ENCODE measurements around the gene ANAPC5. TPM values are rescaled to one million over a fixed set of nuclear protein-coding genes. Genes with fewer than 3 reads are reported as not detected.

The ANAPC5 gene
- total RNA-seq, 1 donor from 2014 or later, result 58.8 TPM

- no peaks in the 10 kb centered on the region for H3K9me3 ChIP-seq
- DNase-seq (ENCODE audit: low spot score in 2 of 2), result no peak
- H3K4me1 ChIP-seq, result no peaks in the 10 kb centered on the region
- H3K27me3 ChIP-seq, result no peaks in the 10 kb centered on the region
- no peak overlapping the region for H3K27ac ChIP-seq
- intact Hi-C loops (cut with DNase I), result no loop called here
- no peak overlapping the region for H3K4me3 ChIP-seq
- no peak for TF ChIP-seq CTCF (IDR thresholded peaks at IDR 0.05)
- peaks cover 81 to 90% of the 10 kb centered on the region in 2 donors for H3K36me3 ChIP-seq
Observed at GRCh38 chr12:121331248-121331647, 21.0 kb downstream of the ANAPC5 start.

- Histone ChIP-seq H3K9me3 (no peaks in the 10 kb centered on the region), H3K36me3 (peaks cover 84 to 91% of the 10 kb centered on the region in 2 donors), H3K27ac (no peak overlapping the region), H3K4me1 (no peaks in the 10 kb centered on the region), H3K27me3 (no peaks in the 10 kb centered on the region), H3K4me3 (no peak overlapping the region)
- no peak for DNase-seq (ENCODE audit: low spot score in 2 of 2)
- intact Hi-C loops (cut with DNase I), result no loop called here
- no peak for TF ChIP-seq CTCF (IDR thresholded peaks at IDR 0.05)
Observed at GRCh38 chr12:121330692-121331091, 21.5 kb downstream of the ANAPC5 start.

GRCh38 chr12:121330195-121330594, 22.0 kb downstream of the ANAPC5 start:
- Histone ChIP-seq H3K4me1 (no peaks in the 10 kb centered on the region), H3K4me3 (no peak overlapping the region), H3K27me3 (no peaks in the 10 kb centered on the region), H3K9me3 (no peaks in the 10 kb centered on the region), H3K36me3 (peaks cover 79 to 87% of the 10 kb centered on the region in 2 donors), H3K27ac (no peak overlapping the region)
- TF ChIP-seq CTCF (IDR thresholded peaks at IDR 0.05), result no peak
- intact Hi-C loops (cut with DNase I), result no loop called here
- DNase-seq (ENCODE audit: low spot score in 2 of 2), result no peak

GRCh38 chr12:121328620-121329019, 23.6 kb downstream of the ANAPC5 start:
- H3K4me1 ChIP-seq, result no peaks in the 10 kb centered on the region
- intact Hi-C loops (cut with DNase I), result no loop called here
- DNase-seq (ENCODE audit: low spot score in 2 of 2), result no peak
- no peaks in the 10 kb centered on the region for H3K27me3 ChIP-seq
- no peak for TF ChIP-seq CTCF (IDR thresholded peaks at IDR 0.05)
- no peak overlapping the region for H3K4me3 ChIP-seq
- H3K36me3 ChIP-seq, result peaks cover 79 to 92% of the 10 kb centered on the region in 2 donors
- no peak overlapping the region for H3K27ac ChIP-seq
- no peaks in the 10 kb centered on the region for H3K9me3 ChIP-seq

GRCh38 chr12:121326996-121327674, 25.1 kb downstream of the ANAPC5 start:
- DNase-seq (ENCODE audit: low spot score in 2 of 2), result no peak
- H3K27me3 ChIP-seq, result no peaks in the 10 kb centered on the region
- H3K36me3 ChIP-seq, result peaks cover 75 to 91% of the 10 kb centered on the region in 2 donors
- no peak overlapping the region for H3K4me3 ChIP-seq
- intact Hi-C loops (cut with DNase I), result no loop called here
- no peaks in the 10 kb centered on the region for H3K4me1 ChIP-seq
- no peak for TF ChIP-seq CTCF (IDR thresholded peaks at IDR 0.05)
- H3K9me3 ChIP-seq, result no peaks in the 10 kb centered on the region
- H3K27ac ChIP-seq, result no peak overlapping the region
